GM21786 (cell line): Measurements from ENCODE around the gene FAM13A.
A peak's percentile ranks its signal among the peaks of the same experiment; 100 is the strongest.
"Not testable (repeated sequence)": the region's sequence is repeated elsewhere in the genome, so short reads cannot be mapped to it uniquely, and the experiment has no call there.

Experiments
- ATAC-seq: cut with Tn5 transposase; IDR thresholded peaks from one replicate; pipeline ENCODE4 v1.9.1; 2021; ENCODE audit not compliant: unreplicated experiment

Gene FAM13A

DNA sequence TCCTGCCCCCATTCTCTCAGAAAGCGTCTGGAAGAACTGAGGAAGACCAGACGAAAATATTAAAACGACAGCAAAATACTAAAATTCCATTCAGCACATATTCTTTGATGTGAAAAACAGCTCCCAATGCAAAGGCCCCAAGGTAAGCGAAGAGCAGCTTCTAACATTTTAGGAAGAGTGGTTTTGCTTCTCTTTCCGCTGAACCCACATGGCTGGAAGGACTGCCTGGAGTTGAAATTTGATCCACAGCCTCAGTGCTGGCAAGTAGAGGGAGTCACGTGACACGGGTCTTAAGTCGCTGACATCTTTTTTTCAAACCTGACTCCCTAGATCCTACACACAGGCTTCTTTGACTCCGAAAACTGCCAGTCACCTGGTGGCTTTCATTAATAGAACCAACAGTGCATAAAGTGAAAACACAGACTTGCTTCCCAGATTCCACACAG, at the start of gene FAM13A:
Gene FAM13A (minus strand): TSS at position 233 of the 446 bp plus-strand sequence. CDS start 221 bp downstream, at position 12.
- ATAC-seq, result peak; percentile 65

DNA sequence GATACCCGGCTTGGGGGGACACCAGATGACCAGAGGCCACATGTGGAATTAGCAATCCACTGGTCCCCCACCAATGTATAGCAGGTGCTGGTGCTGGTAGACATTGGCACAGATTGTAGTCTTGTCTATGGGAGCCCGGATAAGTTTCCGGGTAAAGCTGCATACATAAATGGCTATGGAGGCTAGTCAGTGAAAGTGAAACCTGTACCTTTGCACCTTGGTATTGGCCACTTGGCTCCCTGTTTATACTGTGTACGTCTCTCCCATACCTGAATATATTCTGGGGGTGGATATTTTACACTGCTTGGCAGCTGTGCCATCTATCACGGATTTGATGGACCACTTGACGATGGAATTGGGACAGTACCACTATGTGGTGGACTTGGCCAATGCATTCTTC, 48.7 kb upstream of the FAM13A start:
- no peak for ATAC-seq

DNA sequence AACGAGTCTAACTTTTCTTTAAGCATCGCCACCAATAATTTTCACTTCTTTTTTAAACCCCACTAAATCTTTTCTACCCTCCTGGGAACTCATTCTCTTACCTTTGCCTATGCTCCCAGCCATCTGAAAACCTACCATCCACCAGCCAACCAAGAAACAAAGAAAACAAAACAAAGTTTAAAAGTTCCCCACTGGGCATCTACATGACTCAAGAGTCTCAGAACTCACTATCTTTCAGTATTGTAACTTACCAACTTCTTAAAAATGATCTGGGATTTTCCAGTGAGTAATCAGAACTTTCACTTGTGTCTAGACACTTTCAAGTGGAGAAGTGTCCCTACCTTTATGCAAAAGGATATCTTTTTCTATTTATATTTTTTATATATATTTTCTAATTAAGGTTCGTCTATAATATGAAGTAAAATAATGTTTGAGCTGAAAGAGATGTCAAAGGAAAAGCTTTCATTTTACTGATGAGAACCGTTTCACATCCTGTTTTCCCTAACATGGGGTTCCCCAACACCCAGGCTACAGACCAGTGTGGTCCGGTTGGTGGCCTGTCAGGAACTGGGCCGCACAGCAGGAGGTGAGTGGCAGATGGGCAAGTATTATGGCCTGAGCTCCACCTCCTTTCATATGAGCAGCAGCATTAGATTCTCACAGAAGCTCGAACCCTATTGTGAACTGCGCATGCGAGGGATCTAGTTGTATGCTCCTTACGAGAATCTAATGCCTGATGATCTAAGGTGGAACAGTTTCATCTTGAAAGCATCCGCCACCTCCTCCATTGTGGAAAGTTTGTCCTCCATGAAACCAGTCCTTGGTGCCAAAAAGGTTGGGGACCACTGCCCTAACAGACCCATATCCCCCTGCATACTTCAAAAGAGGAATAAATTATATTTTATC, 44.5 kb upstream of the FAM13A start:
- ATAC-seq, result peak; percentile 93

DNA sequence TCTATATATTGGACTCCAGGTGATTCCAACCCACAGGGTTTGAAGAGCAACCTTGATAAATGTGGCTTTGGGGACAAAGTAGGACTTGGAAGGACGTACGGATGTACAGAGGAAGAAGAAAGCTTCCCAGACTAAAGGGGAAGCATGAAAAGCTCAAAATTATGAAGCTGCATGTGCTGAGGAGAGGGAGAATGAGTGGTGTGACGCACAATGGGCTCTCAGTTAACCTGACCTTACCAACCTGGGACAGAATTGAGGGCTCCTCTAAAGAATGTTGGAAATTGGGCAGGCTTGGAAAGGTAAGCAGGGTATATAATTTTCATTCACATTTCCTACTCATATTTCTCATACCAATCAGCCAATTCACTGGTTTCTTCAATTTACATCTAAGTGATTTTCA, 43.9 kb upstream of the FAM13A start:
- peak; percentile 3 for ATAC-seq

DNA sequence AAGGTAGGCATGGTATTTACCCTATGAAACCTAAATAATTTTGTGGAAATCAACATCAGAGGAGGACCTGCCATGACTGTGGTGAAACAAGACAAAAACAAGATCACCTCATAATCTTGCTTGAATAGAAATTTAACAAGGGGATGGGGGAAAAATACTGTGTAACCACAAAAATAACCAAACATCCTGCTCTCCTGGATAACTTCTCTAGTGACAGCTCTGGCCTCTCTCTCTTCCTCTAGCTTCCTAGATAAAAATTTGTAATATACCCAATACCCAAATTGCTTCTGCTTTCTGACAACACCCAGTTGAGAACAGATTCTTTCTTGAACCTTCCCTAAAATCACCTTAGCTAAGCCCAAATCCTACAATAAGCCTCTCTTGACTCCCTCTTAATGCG, 42.5 kb upstream of the FAM13A start:
- ATAC-seq, result no peak

DNA sequence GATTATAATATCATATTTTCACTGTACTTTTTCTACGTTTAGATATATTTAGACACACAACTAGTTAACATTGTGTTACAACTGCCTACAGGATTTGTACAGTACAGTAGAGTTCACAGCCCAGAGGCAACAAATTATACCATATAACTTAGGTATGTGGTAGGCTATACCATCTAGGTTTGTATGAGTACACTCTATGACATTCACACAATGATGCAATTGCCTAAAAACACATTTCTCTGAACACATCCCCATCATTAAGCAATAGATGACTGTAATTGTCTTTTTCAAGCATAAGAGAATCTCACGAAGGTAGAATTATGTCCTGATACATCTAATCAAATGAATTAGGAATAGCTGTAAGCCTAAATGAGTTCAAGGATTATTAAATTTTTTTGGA, 42.0 kb upstream of the FAM13A start:
- ATAC-seq, result no peak

DNA sequence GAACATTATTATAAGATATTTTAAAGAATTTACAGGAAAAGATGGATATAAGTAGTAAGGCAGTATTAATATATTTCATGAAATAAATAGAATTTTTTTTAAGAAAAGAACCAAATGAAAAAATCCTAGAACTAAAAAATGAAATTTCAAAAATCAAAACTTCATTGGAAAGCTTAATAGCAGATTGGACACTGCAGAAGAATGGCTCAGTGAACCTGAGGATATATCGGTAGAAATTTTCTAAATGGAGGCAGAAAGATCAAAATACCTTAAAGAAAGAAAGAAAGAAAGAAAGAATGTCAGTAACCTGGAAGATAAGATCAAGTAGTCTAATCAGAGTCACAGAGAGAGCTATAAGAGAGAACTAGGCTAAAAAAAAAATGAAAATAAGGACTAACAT, 21.3 kb upstream of the FAM13A start:
- ATAC-seq, result no peak

DNA sequence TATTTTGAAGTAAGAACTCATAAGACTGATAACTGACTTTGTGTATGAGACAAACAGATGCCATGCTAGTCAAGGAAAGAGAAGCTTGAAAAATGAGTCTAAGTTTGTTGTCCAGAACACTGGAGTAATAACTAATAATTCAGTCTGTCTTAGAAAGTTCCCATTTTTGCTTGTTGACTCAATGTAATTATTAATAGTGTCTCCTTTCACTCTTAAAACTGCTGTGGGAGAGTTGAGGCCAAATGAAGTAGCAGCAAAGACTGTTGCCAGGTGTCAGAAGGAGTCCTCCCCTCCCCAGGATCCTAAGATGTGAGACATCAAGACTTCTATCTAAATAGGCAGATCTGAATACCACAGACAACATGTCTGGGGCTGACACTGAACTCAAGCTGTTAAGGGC, 20.8 kb upstream of the FAM13A start:
- no peak for ATAC-seq

DNA sequence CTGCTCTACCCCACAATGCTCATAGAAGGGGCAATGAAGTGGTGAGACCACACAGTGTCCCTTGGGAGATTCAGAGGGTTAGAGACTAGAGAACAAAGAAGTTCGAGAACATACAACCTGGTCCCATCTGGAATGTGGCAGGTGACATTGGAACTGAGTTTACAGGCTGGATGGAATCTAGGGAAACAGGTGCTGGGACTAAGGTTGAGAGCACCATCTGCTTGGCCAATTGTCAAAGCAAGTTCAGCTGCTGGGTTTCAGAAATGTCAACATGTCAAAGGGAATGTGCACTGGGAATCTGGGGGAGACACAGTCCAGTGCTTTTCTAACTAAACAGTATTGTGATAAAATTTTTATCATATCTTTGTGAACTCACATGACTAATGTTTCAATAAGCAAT, 15.9 kb upstream of the FAM13A start:
- ATAC-seq, result no peak

DNA sequence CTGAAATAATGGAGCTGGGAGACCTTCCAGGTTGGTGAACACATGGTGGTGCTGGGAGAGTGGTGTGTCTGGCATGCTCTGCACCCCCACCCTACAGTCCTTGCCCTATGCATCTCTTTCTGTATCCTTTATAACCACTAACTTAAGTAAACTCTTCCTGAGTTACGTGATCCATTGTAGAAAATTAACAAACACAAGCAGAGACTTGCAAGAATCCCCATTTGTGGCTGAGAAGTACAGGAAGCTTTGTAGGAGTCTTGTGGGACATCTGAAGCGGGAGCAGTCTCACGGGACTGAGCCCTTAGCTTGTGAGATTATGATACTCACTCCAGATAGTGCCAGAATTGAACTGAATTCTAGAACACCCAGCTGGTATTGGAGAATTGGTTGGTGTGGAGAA, 14.3 kb upstream of the FAM13A start:
- ATAC-seq, result no peak

DNA sequence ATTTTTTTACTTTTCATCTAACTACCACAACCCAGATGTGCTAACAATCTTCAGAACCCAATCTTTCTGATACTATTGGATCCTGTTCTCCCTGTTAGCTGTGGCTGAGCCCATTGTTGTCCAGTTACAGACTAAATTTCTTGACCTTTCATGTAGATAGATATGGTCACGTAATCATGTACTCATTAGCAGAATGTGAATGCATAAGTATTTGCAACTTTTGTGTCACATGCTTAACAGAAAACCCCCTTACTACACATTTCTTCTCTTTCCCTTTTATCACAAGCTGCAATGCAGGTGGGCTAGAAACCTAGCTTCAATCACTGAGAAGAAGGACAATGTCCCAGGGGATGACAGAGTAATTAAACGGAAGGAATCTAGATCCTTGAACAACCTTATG, 13.1 kb upstream of the FAM13A start:
- peak; percentile 58 for ATAC-seq

DNA sequence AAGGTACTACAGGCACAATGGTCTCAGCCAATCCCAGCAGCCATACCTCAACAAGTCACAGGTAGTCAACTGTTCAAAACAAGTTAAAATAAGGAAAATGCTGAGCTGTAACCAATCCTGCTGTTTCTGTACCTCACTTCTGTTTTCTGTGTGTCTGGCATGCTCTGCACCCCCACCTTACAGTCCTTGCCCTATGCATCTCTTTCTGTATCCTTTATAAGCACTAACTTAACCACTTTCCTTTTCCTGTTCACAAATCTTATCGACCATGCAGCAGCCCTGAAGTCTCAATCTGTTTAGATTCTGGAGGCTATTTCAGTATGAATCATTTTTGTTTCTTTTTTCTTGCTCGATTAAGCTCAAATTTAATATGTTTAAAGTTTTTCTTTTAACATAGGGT, 12.5 kb upstream of the FAM13A start:
- ATAC-seq, result peak; percentile 90

DNA sequence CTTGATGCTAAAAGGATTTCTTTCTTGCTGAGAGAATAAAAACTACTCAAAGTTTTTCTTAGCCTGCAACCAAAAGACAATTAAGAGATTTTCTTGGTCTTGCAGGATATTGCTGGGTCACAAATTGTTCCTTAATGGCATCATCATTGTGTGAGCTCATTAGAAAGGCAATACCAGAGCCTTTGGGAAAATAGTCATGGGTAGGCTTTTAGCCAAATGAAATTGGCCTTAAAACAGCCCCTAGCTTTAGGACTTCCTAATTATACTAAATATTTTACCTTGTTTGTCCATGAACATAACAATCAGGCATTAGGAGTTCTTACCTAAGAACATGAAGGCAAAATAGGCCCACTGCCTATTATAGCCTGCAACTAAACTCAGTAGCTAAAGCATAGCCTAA, 10.4 kb upstream of the FAM13A start:
- ATAC-seq, result no peak

DNA sequence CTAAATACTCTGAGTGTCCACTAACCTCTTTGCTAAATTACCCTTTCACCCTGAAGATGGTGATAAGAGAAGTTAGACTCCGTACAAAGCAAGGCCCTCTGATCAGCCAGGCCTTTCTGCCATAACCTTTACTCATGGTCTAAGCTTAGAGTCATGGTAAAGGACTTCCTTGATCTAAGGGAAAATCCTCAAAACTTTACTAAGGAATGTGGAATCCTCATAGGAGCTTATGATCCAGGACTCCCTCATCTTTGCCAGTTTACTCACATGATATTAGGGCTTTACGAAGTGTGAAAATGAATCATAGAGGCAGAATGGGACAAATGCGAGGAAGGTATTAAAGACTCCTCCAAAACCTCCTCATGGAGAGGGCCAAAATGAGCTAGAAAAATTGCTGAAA, 7.9 kb upstream of the FAM13A start:
- no peak for ATAC-seq

DNA sequence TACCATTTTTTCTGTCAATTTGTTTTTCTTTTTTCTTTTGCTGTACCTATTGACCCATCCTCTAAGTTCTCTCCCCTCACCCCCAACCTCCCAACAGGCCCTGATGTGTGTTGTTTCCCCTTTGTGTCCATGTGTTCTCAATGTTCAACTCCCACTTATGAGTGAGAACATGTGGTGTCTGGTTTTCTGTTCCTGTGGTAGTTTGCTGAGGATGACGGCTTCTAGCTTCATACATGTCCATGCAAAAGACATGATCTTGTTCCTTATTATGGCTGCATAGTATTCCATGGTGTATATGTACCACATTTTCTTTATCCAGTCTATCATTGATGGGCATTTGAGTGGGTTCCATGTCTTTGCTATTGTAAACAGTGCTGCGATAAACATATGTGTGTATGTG, 859 bp upstream of the FAM13A start:
- not testable (repeated sequence) for ATAC-seq

DNA sequence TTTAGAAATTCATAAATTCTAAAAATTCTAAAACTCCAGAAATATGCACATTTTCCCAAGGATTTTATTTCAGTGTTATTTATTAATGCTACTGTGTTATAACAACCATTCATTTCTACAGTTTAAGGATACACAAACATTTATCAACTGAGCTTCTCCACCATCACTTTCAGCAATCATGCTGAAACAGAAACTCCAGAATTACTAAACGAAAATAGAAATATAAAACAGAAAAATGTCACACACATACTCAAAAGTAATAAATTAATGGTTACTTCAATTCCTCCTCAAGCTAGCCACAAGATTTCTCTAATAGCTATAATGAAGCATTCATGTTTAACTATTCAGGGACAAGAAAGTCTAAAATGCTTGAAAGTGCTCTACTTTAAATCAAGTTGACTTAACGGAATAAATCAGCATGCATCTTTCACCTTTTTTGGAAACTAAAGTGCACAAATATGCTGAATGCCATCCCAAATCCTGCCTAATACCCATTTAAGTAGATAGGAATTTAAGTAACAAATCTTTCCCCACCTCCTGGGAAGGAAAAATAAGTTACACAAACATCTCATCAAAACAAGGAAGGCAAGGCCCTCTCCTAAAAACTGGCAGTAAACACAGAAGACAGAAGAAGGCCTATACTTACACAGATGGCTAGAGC, 563 bp downstream of the FAM13A start:
- ATAC-seq, result peak; percentile 40

DNA sequence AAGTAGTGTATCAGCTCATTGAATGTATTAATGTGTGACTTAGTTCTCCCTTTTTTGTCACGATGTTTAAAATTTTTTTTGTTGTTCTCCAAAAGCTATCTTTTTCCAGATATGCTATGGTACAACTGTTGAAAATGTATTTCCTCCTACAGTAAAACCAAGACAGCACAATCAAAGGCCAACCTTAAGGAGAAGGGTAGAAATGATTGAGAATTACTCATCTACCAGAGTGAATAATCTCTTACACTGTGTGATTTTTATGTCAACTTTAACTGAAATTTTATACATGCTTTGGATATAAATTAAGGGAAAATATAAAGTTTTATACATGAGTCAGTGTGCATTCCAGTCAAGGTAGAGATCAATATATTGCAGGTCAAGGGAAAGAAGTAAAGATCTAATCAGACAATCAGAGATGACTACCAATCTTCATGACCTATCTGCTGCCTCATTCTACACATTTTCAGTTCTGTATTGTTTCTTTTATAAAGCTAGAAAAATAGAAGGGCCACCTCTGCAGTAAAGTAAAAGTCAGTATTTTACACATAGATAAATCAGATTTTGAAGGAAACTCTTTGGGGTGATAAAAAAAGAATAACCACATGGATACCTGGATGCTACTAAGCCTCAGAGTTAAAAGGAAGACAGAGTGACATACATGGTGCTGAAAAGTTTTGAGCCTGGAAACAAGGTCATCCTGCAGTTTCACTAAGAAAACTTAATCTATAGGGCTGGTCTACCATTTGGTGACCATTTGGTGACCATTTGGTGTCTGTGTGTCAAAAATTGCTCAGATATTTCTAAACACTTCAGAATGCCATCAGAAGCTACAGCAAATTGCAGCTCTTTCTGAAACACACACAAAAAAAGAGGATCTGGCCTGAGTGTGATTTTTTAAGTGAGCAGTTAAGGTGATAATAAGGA, 1.6 kb downstream of the FAM13A start:
- ATAC-seq, result no peak

DNA sequence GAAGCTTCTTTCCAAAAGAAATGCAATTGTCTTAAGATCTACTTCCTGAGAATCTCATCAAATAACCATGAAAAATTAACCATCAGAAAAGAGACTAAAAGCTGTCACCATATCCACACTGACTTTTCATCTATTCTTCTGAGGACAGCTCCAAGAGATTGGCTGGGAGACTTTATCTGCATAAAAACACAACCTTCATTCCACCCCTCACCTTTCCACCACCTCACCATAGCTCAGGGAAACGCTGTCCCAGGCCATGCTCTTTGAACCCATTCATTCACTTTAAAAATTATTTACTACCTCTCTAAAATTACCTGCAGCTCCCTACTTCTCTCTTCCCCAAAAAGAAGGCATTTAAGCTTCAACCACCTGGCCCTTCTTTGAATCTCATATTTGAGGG, 2.4 kb downstream of the FAM13A start:
- ATAC-seq, result no peak

DNA sequence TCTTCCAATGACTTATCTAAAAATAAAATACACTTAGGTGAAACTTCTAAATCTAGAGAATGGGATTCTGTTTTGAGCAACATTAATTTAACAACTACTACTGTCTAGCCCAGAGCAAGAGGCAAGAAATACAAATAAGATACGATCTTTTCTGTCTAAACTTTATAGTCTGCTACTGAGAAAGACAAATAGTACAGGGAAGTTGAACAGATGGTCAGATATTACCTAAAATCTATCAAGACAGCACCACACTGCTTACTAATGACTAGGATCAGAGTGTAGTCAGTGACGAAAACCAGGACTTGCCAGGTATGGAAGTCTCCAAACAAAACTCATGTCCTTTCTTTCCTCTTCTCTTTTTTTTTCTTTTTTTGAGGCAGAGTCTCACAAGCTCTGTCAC, 7.1 kb downstream of the FAM13A start:
- no peak for ATAC-seq

DNA sequence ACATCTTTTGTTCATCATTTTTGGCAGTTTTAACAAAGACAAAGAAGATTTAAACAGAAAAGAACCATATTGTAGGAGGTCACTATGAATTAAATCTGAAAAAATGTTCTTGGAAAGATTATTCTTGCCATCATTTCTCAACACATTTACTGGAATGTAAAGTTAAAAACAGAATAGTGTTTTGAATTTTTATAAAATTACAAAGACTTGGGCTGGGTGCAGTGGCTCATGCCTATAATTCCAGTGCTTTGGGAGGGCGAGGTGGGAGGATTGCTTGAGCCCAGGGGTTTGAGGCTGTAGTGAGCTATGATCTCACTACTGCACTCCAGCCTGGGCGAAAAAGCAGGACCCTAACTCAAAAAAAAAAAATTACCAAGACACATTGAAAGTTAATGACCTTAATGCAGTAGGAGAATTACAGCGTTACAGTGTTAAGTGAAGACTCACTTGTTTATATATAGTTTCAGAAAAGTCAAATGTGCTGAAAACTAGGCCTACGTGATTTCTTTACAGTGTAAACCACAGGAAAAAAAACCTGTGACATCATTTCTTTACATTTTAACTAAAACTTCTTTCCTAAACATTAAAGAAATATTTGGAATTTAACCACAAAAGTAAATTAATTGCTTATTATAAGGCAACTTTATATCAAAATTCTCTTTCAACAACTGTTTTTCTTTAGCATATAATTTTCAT, 7.9 kb downstream of the FAM13A start:
- no peak for ATAC-seq
